Gastroesophageal sphincter (tissue), 3 donors: ENCODE measurements around the gene NDUFA12.

Source experiments
- POLR2A ChIP-seq, 2 donors: fragments of 450-650 bp; IDR thresholded peaks; one replicate each; pipeline ENCODE4 v1.6.1; 2017; ENCODE audit warnings: antibody characterized with exemption in 2 of 2, mild to moderate bottlenecking in 2 of 2, moderate library complexity in 1 of 2
- POLR2AphosphoS5 ChIP-seq: sonication (generic); formaldehyde crosslinking; IDR thresholded peaks from one replicate; pipeline ENCODE4 v1.6.1; 2017; ENCODE audit warnings: antibody characterized with exemption
- TF ChIP-seq, protein P1 (sequence below), 4 experiments: fragments of 200-600 bp in 2 of 4; fragments of 450-650 bp in 2 of 4; sonication (generic) in 1 of 4; IDR thresholded peaks; one replicate each; pipeline ENCODE4 v1.5.1; 2017 to 2019; ENCODE audit warnings: antibody characterized with exemption in 4 of 4, mild to moderate bottlenecking in 2 of 4, moderate library complexity in 2 of 4

DNA sequence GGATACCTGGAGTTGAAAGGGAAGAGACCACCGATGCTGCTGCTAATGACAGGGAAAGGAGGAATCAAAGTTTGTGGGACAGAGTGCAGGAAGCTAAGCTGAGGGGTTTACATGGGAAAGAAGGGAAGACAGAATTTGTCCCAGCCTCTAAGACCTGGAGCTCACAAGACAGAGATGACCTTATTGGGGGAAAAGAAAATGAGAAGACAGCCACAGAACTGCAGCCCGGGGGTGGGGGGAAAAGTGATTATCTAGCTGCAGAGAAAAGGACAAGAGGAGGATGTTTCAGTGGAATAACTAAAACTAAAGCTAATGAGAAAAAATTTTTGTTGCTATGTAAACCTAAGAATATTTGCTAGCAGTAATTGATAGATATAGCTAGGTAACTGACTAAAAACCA lies 30.7 kb downstream of the NDUFA12 start:
- TF ChIP-seq POLR2A (IDR thresholded peaks at IDR 0.05): no peak
- TF ChIP-seq, protein P1, sequence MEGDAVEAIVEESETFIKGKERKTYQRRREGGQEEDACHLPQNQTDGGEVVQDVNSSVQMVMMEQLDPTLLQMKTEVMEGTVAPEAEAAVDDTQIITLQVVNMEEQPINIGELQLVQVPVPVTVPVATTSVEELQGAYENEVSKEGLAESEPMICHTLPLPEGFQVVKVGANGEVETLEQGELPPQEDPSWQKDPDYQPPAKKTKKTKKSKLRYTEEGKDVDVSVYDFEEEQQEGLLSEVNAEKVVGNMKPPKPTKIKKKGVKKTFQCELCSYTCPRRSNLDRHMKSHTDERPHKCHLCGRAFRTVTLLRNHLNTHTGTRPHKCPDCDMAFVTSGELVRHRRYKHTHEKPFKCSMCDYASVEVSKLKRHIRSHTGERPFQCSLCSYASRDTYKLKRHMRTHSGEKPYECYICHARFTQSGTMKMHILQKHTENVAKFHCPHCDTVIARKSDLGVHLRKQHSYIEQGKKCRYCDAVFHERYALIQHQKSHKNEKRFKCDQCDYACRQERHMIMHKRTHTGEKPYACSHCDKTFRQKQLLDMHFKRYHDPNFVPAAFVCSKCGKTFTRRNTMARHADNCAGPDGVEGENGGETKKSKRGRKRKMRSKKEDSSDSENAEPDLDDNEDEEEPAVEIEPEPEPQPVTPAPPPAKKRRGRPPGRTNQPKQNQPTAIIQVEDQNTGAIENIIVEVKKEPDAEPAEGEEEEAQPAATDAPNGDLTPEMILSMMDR (IDR thresholded peaks at IDR 0.05): no peak
- TF ChIP-seq POLR2AphosphoS5: no peak
